HPDE6-E6E7 (cell line): Measurements from ENCODE around the gene STX12.
"Not testable (repeated sequence)": the region's sequence is repeated elsewhere in the genome, so short reads cannot be mapped to it uniquely, and the experiment has no call there.

Experiments used
- DNase-seq: peaks from one replicate; pipeline ENCODE4 v3.0.0; 2011; ENCODE audit warnings: missing footprints; ENCODE audit errors: extremely low spot score

STX12 gene

DNA sequence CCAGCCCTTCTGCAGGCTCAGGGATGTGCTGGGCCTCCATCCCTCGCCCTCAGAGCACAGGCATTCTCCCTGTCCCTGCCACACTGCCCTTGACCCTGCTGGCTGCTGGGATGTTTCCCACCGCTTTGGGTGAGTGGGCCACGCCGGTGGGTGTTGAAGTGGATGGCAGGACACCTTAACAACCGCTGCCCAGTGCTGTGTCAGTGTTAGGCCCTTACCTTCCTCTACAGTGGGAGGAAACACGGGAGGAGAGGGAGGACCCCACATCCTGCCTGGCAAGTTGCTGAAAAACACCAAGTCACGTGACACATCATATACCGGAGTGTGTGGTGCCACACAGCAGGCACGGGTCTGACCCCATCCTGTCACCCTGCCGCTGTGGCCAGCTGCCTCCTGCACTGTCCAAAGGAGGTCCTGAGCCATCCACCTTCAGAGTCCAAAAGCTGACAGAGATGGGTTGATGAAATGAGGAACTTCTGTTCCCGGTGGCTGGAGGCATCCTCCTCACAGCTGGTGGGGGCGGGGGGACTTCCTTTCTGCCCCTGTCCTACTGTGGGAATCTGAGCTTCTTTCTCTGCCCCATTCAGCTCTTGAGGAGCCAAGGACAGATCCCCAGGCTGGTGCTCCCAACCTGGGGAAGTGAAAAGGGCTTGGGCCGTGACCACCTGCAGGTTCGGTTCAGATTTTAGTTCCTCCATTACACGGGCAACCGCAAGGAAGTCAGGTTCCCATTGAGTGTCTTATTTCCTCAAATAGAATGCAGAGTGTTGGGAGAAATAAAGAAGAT, 96.1 kb downstream of the STX12 start:
- DNase-seq = no peak

DNA sequence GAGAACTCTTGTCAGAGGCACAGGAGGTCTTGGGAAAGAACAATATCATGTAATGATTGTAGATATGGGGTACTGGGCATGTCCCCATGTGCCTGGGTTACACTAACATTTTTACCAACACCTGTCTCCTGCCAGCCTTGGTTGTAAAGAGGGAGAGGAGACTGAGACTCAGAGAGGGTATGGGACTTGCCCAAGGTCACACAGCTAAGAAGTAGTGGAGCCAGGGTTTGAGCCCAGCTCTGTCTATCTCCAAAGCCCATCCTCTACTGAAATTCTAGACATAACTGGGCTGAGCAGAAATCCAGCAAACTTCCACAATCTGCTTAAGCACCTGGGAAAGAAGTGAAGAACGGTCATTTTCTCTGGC, 96.7 kb downstream of the STX12 start:
- DNase-seq = no peak

DNA sequence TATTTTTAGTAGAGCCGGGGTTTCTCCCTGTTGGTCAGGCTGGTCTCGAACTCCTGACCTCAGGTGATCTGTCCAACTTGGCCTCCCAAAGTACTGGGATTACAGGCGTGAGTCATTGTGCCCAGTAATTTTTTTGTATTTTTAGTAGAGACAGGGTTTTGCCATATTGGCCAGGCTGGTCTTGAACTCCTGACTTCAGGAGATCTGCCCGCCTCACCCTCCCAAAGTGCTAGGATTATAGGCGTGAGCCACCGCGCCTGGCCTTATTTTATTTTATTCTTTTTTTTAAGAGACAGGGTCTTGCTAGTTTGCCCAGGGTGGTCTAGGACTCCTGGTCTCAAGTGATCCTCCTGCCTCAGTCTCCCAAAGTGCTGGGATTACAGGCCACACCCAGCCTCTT, 98.1 kb downstream of the STX12 start:
- not testable (repeated sequence) for DNase-seq

DNA sequence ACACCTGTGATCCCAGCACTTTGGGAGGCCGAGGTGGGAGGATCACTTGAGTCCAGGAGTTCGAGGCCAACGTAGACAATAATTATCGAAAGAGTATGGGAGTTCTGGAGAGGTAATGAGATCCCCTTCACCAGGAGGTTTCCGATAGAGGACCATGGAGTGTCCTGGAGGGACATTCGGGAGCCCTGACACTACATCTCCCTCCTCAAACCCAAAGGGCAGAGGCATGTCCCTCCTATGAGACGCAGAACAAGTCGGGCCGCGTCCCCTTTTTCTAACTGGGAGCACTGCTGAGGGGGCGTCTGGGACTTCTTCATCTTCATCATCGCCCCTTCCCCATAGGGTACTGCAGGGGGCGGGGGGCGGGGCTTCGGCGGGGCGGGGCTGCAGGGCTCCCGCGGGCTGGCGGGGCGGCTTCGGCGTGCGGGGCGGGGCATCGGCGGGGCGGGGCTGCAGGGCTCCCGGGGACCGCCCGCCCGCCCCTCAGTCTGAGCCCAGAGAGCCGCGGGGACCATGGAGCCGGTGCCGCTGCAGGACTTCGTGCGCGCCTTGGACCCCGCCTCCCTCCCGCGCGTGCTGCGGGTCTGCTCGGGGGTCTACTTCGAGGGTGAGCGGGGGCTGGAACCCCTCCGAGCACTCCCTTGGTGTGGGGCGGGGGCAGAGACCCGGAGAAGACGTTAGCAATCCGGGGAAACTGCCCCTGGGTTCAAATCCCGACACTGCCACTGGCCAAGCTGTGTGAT, 99.2 kb downstream of the STX12 start, which contains the start of gene THEMIS2:
Gene THEMIS2, plus strand, starts transcription at position 486 of the 743 bp plus-strand sequence. Its CDS starts 28 bp downstream, at position 514.
- DNase-seq = peak; percentile 52

DNA sequence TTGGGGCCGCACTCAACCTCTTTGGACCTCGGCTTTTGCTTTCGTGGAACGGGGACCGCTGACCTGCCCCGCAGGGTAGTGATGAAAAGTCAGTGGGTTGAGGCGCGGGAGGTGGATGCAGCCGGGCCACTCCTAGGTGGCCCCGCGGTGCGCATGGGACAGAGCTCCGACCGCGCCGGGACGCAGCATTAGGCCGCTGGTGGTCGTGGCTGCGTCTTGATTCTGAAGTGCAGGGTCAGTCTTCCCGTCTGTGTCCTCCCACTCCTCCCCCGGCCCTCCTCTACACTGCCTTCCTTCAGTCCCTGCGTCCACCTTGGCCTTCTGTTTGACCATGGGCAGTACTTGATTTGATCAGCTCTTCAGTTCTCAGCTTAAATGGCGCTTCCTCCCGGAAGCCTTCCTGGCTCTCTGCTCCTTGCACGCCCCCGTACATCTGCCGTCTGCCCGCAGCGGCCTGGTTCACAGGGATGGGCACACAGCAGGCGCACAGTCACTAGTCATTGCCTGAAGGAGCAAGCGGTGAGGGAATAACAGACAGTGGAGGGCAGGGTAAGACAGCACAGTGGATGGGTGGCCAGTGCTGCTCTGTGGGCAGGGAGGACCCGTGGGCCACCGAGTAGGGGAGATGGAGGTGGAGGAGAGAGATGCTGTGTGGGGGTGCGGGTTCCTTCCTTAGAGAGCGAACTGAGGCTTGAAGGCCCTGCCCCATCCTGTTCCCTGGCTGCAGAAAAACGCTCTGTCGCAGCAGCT, 100.0 kb downstream of the STX12 start:
- DNase-seq = no peak

DNA sequence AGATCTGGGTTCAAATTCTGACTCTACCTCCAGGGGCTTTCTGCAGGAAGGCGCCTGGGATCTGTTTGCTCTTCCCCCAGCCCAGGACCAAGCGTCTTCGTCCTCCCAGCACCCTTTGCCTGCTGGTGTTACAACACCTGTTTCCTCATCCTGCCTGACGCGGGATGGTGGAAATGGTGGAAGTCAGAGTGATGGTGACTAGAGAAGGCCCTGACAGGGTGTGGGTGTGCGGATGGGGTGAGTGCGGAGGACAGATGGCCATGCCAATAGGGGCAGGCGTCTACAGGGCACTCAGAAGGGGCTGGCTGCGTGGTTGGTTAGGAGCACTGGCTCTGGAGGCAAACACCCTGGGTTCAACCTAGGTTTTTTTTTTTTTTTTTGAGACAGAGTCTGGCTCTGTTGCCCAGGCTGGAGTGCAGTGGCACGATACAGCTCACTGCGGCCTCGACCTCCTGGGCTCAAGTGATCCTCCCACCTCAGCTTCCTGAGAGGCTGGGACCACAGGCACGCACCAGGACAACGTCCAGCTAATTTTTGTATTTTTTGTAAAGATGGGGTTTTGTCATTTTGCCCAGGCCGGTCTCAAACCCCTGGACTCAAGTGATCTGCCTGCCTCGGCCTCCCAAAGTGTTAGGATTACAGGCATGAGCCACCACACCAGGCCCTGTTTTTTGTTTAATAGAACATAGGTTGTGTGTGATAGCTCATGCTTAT, 100.8 kb downstream of the STX12 start:
- DNase-seq = no peak
